HCT116 (cell line): Measurements from ENCODE around the gene PRSS1. TPM values are rescaled to one million over a fixed set of nuclear protein-coding genes. Genes with fewer than 3 reads are reported as not detected.

Source experiments
- ATAC-seq: fragments of 200-7000 bp; cut with Tn5 transposase; 2 replicates; pipeline ENCODE4 v1.9.1; 2020; ENCODE audit warnings: mild to moderate bottlenecking, moderate library complexity
- BruUV-seq: library from RNA; stranded (reverse); fragments of 400-500 nt; replicated peaks from 2 replicates; lab custom pipeline; 2021; lab: Mats Ljungman, UMichigan
- CTCF ChIA-PET: fragments of 300-600 bp; sonication (Branson Sonifier 250); formaldehyde crosslinking; loops from one replicate; lab custom pipeline; 2021; ENCODE audit warnings: antibody characterized with exemption; lab: Charles Lee
- POLR2A ChIA-PET: fragments of 300-600, 350-600 bp; sonication (Branson Sonifier 250); formaldehyde crosslinking; loops from one replicate; lab custom pipeline; 2021; ENCODE audit warnings: antibody characterized with exemption; lab: Charles Lee
- RAD21 ChIA-PET, 2 experiments: fragments of 300-600 bp; sonication (Branson Sonifier 250); formaldehyde crosslinking; loops; one replicate each; lab custom pipeline; 2023; ENCODE audit warnings: low total read pairs in 2 of 2; ENCODE audit not compliant: uncharacterized antibody in 2 of 2, unreplicated experiment in 2 of 2, low non-redundant PET in 1 of 2; lab: Charles Lee
- DNase-seq: peaks from one replicate; pipeline ENCODE4 v3.0.0-alpha.2; 2010; ENCODE audit warnings: low read depth, low spot score
- H2AFZ ChIP-seq: fragments of 200-600 bp; shearing (Covaris generic), sonication (generic); 2 replicates; pipeline ENCODE4 v1.6.1; 2017; ENCODE audit warnings: low read depth, mixed run types, mixed read lengths, antibody characterized with exemption, low read length; ENCODE audit not compliant: poor library complexity, severe bottlenecking
- H3K27ac ChIP-seq: 2 replicates; pipeline ENCODE4 v1.5.1; 2012; ENCODE audit warnings: low read depth, low read length
- H3K27me3 ChIP-seq: fragments of 200-600 bp; sonication (generic); 2 replicates; pipeline ENCODE4 v1.6.1; 2016; ENCODE audit warnings: mixed run types, low read length, mixed read lengths; ENCODE audit not compliant: insufficient read depth
- H3K36me3 ChIP-seq, 2 experiments: fragments of 200-500 bp in 1 of 2; fragments of 200-600 bp in 1 of 2; sonication (Bioruptor generic) in 1 of 2; sonication (generic) in 1 of 2; 2 replicates each; pipeline versions ENCODE4 v1.5.1 to v1.6.1; 2014 to 2016; ENCODE audit warnings: low read length in 2 of 2, inconsistent platforms in 1 of 2, mixed read lengths in 1 of 2, mixed run types in 1 of 2; ENCODE audit not compliant: insufficient read depth in 2 of 2, control insufficient read depth in 1 of 2
- H3K4me1 ChIP-seq, 2 experiments: fragments of 200-600 bp in 1 of 2; sonication (generic) in 1 of 2; 2 replicates each; pipeline versions ENCODE4 v1.5.1 to v1.6.1; 2012 to 2017; ENCODE audit warnings: low read length in 2 of 2, inconsistent platforms in 1 of 2, mild to moderate bottlenecking in 1 of 2, mixed read lengths in 1 of 2, mixed run types in 1 of 2, moderate library complexity in 1 of 2; ENCODE audit not compliant: insufficient read depth in 2 of 2, control insufficient read depth in 1 of 2
- H3K4me2 ChIP-seq: fragments of 200-600 bp; sonication (generic); 2 replicates; pipeline ENCODE4 v1.6.1; 2017; ENCODE audit warnings: mixed run types, low read length, mixed read lengths
- H3K4me3 ChIP-seq, 2 experiments: fragments of 200-600 bp in 1 of 2; sonication (generic) in 1 of 2; replicated peaks in 1 of 2; 2 replicates each; pipeline ENCODE4 v1.5.1; 2011 to 2016; ENCODE audit warnings: low read length in 2 of 2, control low read depth in 1 of 2, low read depth in 1 of 2, mild to moderate bottlenecking in 1 of 2, mixed read lengths in 1 of 2, mixed run types in 1 of 2
- H3K79me2 ChIP-seq: fragments of 200-600 bp; sonication (generic); 2 replicates; pipeline ENCODE4 v1.6.1; 2017; ENCODE audit warnings: mild to moderate bottlenecking, mixed run types, low read length, moderate library complexity, mixed read lengths; ENCODE audit not compliant: insufficient read depth
- H3K9ac ChIP-seq: fragments of 200-600 bp; sonication (generic); 2 replicates; pipeline ENCODE4 v1.6.1; 2016; ENCODE audit warnings: low read length, mixed read lengths
- H3K9me2 ChIP-seq: fragments of 200-600 bp; sonication (generic), shearing (Covaris generic); 2 replicates; pipeline ENCODE4 v1.6.1; 2017; ENCODE audit warnings: mixed run types, mild to moderate bottlenecking, moderate library complexity; ENCODE audit not compliant: insufficient read depth
- H3K9me3 ChIP-seq, 2 experiments: fragments of 200-500 bp in 1 of 2; fragments of 200-600 bp in 1 of 2; sonication (Bioruptor generic) in 1 of 2; sonication (generic) in 1 of 2; 2 replicates each; pipeline ENCODE4 v1.6.1; 2014 to 2017; ENCODE audit warnings: low read length in 2 of 2, mixed read lengths in 2 of 2, inconsistent platforms in 1 of 2, low read depth in 1 of 2, mild to moderate bottlenecking in 1 of 2, mixed run types in 1 of 2, moderate library complexity in 1 of 2; ENCODE audit not compliant: control insufficient read depth in 1 of 2, insufficient read depth in 1 of 2
- H4K20me1 ChIP-seq: fragments of 200-600 bp; sonication (generic), shearing (Covaris generic); 2 replicates; pipeline ENCODE4 v1.6.1; 2017; ENCODE audit warnings: mixed run types, mild to moderate bottlenecking, moderate library complexity; ENCODE audit not compliant: insufficient read depth
- ATF3 ChIP-seq: IDR thresholded peaks from 2 replicates; pipeline ENCODE4 v1.6.1; 2012
- CBX3 ChIP-seq: IDR thresholded peaks from 2 replicates; pipeline ENCODE4 v1.6.1; 2012; ENCODE audit warnings: low read depth
- CTCF ChIP-seq, 3 experiments: fragments of 200-600 bp in 1 of 3; sonication (generic) in 1 of 3; IDR thresholded peaks in 2 of 3; conservative IDR thresholded peaks in 1 of 3; 2 replicates each; pipeline ENCODE4 v1.5.1; 2012 to 2017; ENCODE audit warnings: low read depth in 2 of 3, low read length in 2 of 3, antibody characterized with exemption in 1 of 3, borderline replicate concordance in 1 of 3, control low read depth in 1 of 3, mild to moderate bottlenecking in 1 of 3, mixed read lengths in 1 of 3, mixed run types in 1 of 3, moderate library complexity in 1 of 3; ENCODE audit not compliant: insufficient read depth in 1 of 3
- ELF1 ChIP-seq: IDR thresholded peaks from 2 replicates; pipeline ENCODE4 v1.6.1; 2012; ENCODE audit warnings: low read depth, borderline replicate concordance
- FOSL1 ChIP-seq: IDR thresholded peaks from 2 replicates; pipeline ENCODE4 v1.6.1; 2012; ENCODE audit warnings: low read depth
- MAX ChIP-seq: IDR thresholded peaks from 2 replicates; pipeline ENCODE4 v1.6.1; 2012
- POLR2A ChIP-seq: IDR thresholded peaks from 2 replicates; pipeline ENCODE4 v1.7.0; 2011; ENCODE audit warnings: borderline replicate concordance; ENCODE audit not compliant: insufficient read depth, insufficient read length; ENCODE audit errors: extremely low read depth
- POLR2AphosphoS5 ChIP-seq: IDR thresholded peaks from 2 replicates; pipeline ENCODE4 v1.6.1; 2011; ENCODE audit warnings: mild to moderate bottlenecking, low read depth, low read length, moderate library complexity
- TCF7L2 ChIP-seq: IDR thresholded peaks from 2 replicates; pipeline ENCODE4 v1.7.0; 2011; ENCODE audit warnings: borderline replicate concordance, inconsistent platforms; ENCODE audit not compliant: insufficient read depth, insufficient read length; ENCODE audit errors: extremely low read depth
- YY1 ChIP-seq: IDR thresholded peaks from 2 replicates; pipeline ENCODE4 v1.6.1; 2011; ENCODE audit warnings: low read length, low read depth, moderate library complexity, mild to moderate bottlenecking; ENCODE audit not compliant: insufficient replicate concordance; ENCODE audit errors: extremely low read depth
- ZBTB33 ChIP-seq: IDR thresholded peaks from 2 replicates; pipeline ENCODE4 v1.6.1; 2011; ENCODE audit warnings: mild to moderate bottlenecking, low read length, moderate library complexity; ENCODE audit not compliant: insufficient replicate concordance; ENCODE audit errors: extremely low read depth
- ZFX ChIP-seq: fragments of 450-650 bp; IDR thresholded peaks from 2 replicates; pipeline ENCODE4 v1.6.1; 2017
- ZNF274 ChIP-seq: fragments of 200-500 bp; sonication (Bioruptor generic); IDR thresholded peaks from 2 replicates; pipeline ENCODE4 v1.6.1; 2014; ENCODE audit warnings: mild to moderate bottlenecking, low read depth, low read length, inconsistent platforms
- intact Hi-C: fragments of 100-400 bp; cut with micrococcal nuclease; formaldehyde crosslinking; loops from 2 replicates; pipeline ENCODE4 v1.10.0; 2022
- total RNA-seq: library from RNA; stranded (reverse); gene quantifications from one replicate; pipeline ENCODE4 v1.2.1, GENCODE V29; 2021; ENCODE audit not compliant: unreplicated experiment

Gene PRSS1
- total RNA-seq, 1 experiment from 2014 or later: 14.6 TPM

- Histone ChIP-seq H3K27ac (no peak overlapping the region), H3K9me3 (no peaks in the 10 kb centered on the region), H3K4me1 (no peaks in the 10 kb centered on the region), H3K36me3 (no peaks in the 10 kb centered on the region), H3K9ac (no peak overlapping the region), H3K27me3 (peaks cover 8% of the 10 kb centered on the region; the same call in 1 of the 2 replicates), H2AFZ (no peak overlapping the region), H3K9me2 (no peaks in the 10 kb centered on the region), H3K79me2 (no peaks in the 10 kb centered on the region), H4K20me1 (no peaks in the 10 kb centered on the region), H3K4me3 (no peak overlapping the region), H3K4me2 (no peak overlapping the region)
- BruUV-seq: no TSS peak
- TF ChIP-seq CTCF (IDR thresholded peaks at IDR 0.05 in 2 of 3, conservative IDR thresholded peaks at IDR 0.05 in 1 of 3; ENCODE audit: borderline replicate concordance in 1 of 3, insufficient read depth in 1 of 3, low read depth in 2 of 3, low read length in 2 of 3): no peak
- ChIA-PET CTCF (no interaction called here), RAD21 (no interaction called here), POLR2A (no interaction called here)
- ATAC-seq (no peak), DNase-seq (no peak)
- intact Hi-C loops: loop anchor here (5.0 kb wide), 1 partner anchor 173 kb away; no protein-coding TSS in a partner anchor
Measured at GRCh38 chr7:142709921-142710320, 39.4 kb upstream of the PRSS1 start.

GRCh38 chr7:142711196-142711595 is 38.1 kb upstream of the PRSS1 start:
- H4K20me1 ChIP-seq: no peaks in the 10 kb centered on the region
- H3K9me2 ChIP-seq: no peaks in the 10 kb centered on the region
- no peaks in the 10 kb centered on the region for H3K36me3 ChIP-seq
- H3K4me2 ChIP-seq: no peak overlapping the region
- ChIA-PET RAD21 (no interaction called here), POLR2A (no interaction called here), CTCF (no interaction called here)
- intact Hi-C loops: loop anchor here (5.0 kb wide), 1 partner anchor 174 kb away; no protein-coding TSS in a partner anchor
- no peak overlapping the region for H3K9ac ChIP-seq
- H3K4me1 ChIP-seq: no peaks in the 10 kb centered on the region
- H3K27ac ChIP-seq: no peak overlapping the region
- no peak overlapping the region for H2AFZ ChIP-seq
- no peaks in the 10 kb centered on the region for H3K79me2 ChIP-seq
- no peak for DNase-seq
- no peak overlapping the region for H3K4me3 ChIP-seq
- H3K9me3 ChIP-seq: no peaks in the 10 kb centered on the region
- BruUV-seq: no TSS peak
- H3K27me3 ChIP-seq: peaks cover 8% of the 10 kb centered on the region; the same call in 1 of the 2 replicates
- ATAC-seq: no peak
- TF ChIP-seq TCF7L2 (no peak), YY1 (no peak), ZNF274 (no peak), POLR2A (no peak), FOSL1 (no peak), ATF3 (no peak), CBX3 (no peak), ELF1 (no peak), POLR2AphosphoS5 (no peak), ZFX (no peak), MAX (no peak), ZBTB33 (no peak)
